NCI-H345 treated with DMSO at 0.1 percent for 48 hours (cell line): ENCODE data around the gene EXD3.

Experiments
- DNase-seq: peaks from one replicate; lab custom pipeline; 2025; ENCODE audit not compliant: unreplicated experiment; lab: John Stamatoyannopoulos, UW

EXD3 gene

GRCh38 chr9:137432687-137433348 lies 9.9 kb upstream of the EXD3 start:
- DNase-seq: no peak

DNA sequence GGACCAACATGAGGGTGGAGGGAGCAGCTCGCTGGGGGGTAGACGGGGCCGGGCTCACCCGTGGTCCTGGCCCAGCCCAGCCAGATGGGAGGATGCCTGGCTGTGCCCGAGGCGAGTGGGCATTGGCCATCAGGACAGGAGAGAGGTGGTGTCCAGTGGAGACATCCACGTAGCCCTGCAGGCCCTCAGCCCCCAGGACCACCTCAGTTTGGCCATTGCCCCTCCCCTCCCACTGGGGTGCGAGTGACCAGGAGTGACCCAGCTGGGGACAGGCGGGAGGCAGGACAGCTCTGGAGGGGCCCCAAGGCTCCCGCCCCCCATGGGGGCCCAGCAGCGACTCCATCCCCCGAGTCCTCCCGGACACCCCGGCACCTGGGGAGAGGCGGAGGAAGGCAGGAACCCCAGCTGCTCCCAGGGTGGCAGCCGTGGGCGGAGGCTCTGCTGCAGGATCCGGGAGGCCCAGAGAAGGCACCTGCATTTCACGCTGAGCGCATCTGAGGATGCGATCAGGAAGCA lies 8.5 kb upstream of the EXD3 start:
- no peak for DNase-seq

DNA sequence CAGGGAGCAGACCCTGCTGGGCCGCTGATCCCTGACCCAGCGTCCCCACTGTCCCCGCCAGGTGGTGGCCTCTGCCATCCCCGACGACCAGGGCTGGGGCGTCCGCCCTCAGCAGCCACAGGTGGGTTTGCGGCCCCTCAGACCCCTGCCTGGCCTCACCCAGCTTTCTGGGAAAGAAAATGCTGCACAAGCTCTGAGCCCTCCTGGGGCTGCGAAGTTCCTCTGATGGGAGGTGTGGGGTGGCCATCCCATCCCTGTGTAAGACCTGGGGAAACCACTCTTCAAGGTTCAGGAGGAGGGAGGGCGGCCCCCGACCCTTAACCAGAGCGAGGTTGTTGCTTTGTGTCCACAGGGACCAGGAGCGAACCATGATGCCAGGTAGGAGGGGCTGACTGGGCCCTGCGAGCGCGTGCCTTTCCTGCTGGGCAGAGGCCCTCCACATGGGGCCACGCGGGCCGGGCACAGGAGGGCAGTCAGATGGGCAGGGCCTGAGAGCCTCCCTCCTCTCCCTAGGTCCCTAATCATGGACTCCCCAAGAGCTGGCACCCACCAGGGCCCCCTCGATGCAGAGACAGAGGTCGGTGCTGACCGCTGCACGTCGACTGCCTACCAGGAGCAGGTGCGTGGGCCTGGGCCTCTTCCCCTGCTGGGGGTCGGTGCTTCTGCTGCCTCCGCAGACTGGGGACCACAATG lies 7.9 kb upstream of the EXD3 start:
- DNase-seq: no peak

DNA sequence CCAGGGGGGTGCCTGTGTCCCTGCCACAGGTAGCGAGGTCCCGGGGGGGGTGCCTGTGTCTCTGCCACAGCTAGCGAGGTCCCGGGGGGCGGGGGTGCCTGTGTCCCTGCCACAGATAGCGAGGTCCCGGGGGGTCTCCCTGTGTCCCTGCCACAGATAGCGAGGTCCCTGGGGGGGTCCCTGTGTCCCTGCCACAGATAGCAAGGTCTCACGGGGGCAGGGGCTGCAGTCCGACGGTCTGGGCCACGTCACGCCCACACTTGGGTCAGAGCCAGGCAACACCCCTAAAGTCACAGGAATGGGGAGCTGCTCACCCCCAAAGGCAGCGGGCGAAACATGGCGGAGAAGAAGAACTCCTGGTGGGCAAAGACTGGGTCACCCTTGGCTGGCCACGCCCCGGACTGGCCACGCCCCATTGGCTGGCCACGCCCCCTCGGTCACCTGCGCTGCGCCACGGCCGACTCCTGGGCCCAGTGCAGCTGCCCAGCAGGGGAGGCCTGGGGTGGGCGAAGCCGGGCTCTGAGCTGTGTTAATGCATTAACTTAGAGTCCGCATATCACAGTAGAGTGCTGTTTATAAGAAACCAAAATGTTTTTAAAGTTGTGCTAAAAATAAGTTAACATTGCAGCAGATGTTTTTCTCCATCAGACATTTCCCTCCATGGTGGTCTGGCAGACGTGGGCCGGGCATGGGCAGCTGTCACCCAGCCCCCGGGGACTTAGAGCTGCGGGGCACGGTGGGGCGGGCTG lies 7.2 kb upstream of the EXD3 start:
- peak; percentile 41 for DNase-seq

DNA sequence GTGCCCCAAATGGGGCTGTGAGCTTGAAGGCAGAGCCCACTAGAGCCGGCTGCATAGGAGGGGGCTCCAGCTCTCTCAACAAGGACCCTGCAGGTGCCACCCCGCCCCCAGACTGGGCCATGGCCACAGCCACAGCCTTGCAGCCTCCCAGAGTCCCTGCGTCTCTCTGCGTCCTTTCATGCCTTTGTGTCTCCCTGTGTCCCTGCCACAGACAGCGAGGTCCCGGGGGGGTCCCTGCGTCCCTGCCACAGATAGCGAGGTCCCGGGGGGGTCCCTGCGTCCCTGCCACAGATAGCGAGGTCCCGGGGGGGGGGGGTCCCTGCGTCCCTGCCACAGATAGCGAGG lies 6.6 kb upstream of the EXD3 start:
- no peak for DNase-seq

GRCh38 chr9:137428841-137429545 lies 6.0 kb upstream of the EXD3 start:
- DNase-seq: no peak

DNA sequence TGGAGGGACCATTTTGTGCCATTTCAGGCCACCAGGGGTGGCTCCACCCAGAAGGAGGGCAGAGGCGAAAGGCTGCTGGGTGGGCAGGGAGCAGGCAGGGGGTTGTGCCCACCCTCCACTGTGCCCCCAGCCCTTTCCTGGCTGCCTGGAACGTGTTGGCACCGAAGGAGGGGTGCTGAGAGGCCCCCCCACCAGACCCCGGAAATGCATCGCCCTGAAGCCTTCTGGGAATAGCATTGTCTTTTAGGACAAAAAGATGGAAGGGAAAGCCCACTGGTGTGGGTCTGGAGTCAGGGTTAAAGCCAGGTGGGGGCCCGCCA lies 5.3 kb upstream of the EXD3 start:
- no peak for DNase-seq

DNA sequence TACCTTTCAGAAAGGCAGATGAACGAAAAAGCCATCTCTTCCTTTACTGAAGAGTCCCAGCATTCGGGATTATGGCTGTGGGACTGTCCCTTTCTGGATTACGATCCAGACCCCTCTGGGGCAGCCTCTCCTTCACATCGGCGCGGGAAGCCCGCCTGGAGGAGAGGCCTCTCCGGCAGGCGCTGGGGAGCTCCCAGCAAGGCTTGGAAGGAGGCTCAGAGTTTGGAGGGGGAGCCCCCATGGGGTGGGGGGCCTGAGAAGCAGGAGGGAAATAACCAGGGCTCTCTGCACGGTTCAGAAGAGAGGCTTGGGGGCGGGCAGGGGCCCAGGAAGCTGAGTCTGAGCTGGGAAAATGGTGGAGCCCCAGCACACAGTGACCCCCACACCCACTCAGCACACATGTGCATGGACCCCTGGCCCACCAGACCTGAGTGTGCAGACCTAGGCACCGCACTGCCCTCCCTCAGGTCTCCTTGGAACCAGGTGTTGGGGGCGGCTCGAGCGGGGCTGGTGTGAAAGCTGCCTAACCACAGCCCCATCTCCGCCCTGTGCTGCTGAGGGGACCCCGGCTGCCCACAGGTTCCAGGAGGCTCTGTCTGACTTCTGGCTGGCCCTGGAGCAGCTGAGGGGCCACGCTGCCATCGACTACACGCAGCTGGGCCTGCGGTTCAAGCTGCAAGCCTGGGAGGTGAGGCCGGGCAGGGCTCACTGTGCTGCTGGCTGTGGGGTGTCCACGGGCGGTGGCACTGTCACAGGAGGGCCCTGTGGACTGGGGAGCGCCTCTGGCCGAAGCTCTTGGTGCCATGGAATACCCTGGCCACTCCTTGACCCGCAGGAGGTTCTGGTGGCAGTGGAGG lies 4.7 kb upstream of the EXD3 start:
- no peak for DNase-seq

GRCh38 chr9:137426018-137426681 lies 3.2 kb upstream of the EXD3 start:
- DNase-seq: no peak

- no peak for DNase-seq
These were observed 741 bp upstream of the EXD3 start for GRCh38 chr9:137423514-137424291.

GRCh38 chr9:137421838-137422603 lies 941 bp downstream of the EXD3 start:
- no peak for DNase-seq

- no peak for DNase-seq
These were observed 5.6 kb downstream of the EXD3 start for GRCh38 chr9:137417161-137418021.

- no peak for DNase-seq
These were observed 6.3 kb downstream of the EXD3 start for GRCh38 chr9:137416563-137417151.

DNA sequence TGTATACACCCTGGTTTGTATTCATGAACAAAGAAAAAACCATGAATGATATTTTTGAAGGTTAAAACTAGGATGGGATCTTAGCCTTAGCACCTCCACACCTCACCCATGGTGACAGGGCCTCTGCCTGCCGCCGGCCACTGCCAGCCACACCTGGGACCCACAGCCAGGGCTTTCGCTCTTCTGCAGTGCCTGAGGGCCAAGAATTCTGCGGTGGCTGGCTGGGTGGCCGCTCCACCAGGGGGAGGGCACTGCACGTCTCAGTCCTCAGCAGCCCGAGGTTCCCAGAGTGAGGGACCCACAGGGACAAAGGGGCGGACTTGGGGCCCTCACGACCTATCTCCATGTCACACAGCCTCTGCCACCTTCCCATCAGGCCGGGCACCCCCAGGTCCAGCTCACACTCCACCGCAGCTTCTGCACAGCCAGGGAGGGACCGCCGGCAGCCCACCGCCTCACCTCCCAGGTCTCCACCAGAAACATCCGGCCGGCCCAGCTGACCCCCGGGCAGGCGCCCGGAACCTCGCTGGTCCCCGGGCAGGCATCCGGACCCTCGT lies 6.9 kb downstream of the EXD3 start:
- no peak for DNase-seq

DNA sequence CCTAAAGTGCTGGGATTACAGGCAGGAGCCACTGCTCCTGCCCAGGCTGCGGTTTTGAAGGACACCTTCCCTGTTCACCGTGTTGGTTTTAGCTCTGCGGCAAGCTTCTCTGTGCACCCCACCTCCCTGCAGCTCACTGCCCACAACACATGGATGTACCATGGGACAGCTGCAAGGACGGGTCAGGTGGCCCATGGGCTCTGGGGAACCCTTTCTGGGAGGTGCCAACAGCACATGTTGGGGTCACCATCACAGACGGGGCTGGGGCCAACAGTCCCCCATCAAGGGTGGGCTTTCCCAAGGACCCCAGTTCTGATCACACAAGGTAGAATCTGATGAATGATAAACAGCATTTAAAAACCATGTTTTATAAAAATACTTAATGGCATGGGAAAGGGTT lies 7.5 kb downstream of the EXD3 start:
- no peak for DNase-seq

- no peak for DNase-seq
These were observed 10.5 kb downstream of the EXD3 start for GRCh38 chr9:137412431-137412830.
